Measurements from ENCODE around the gene TNFRSF1B. TPM values are rescaled to one million over a fixed set of nuclear protein-coding genes. Genes with fewer than 3 reads are reported as not detected.

Gene TNFRSF1B
- total and polyA plus RNA-seq, 4 donors, result 15.4 to 246 (median 65.5) TPM

GRCh38 chr1:12245116-12245515 is 78.3 kb downstream of the TNFRSF1B start:
- TF ChIP-seq, protein P1, sequence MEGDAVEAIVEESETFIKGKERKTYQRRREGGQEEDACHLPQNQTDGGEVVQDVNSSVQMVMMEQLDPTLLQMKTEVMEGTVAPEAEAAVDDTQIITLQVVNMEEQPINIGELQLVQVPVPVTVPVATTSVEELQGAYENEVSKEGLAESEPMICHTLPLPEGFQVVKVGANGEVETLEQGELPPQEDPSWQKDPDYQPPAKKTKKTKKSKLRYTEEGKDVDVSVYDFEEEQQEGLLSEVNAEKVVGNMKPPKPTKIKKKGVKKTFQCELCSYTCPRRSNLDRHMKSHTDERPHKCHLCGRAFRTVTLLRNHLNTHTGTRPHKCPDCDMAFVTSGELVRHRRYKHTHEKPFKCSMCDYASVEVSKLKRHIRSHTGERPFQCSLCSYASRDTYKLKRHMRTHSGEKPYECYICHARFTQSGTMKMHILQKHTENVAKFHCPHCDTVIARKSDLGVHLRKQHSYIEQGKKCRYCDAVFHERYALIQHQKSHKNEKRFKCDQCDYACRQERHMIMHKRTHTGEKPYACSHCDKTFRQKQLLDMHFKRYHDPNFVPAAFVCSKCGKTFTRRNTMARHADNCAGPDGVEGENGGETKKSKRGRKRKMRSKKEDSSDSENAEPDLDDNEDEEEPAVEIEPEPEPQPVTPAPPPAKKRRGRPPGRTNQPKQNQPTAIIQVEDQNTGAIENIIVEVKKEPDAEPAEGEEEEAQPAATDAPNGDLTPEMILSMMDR (IDR thresholded peaks at IDR 0.05; ENCODE audit: control extremely low read depth, extremely low read depth), result no peak
- H3K36me3 ChIP-seq (ENCODE audit: control insufficient read depth in 4 of 4, insufficient read depth in 4 of 4, low read length in 4 of 4), result peaks cover 19 to 41% (median 24%) of the 10 kb centered on the region in 4 donors
- no peak overlapping the region for H3K4me3 ChIP-seq
- H3K9me3 ChIP-seq (ENCODE audit: control insufficient read depth in 4 of 4, insufficient read depth in 3 of 4, low read length in 3 of 4), result no peaks in the 10 kb centered on the region
- DNase-seq, result no peak
- no peak overlapping the region for H3K9ac ChIP-seq (ENCODE audit: insufficient read depth in 1 of 2, low read length in 2 of 2)
- ATAC-seq (ENCODE audit: insufficient read depth, low FRiP score), result no peak
- WGBS, 2 donors, result 83 to 89% methylated on average over 3 of the region's 3 CpGs
- H3K27ac ChIP-seq (ENCODE audit: low read depth in 1 of 2, low read length in 1 of 2), result no peak overlapping the region
- H3K4me1 ChIP-seq (ENCODE audit: control insufficient read depth in 5 of 5, insufficient read depth in 5 of 5, low read length in 5 of 5), result peaks cover 0 to 1% (median 0%) of the 10 kb centered on the region in 5 donors
- H3K27me3 ChIP-seq (ENCODE audit: control insufficient read depth in 3 of 3, insufficient read depth in 3 of 3, low read length in 2 of 3), result no peaks in the 10 kb centered on the region

DNA sequence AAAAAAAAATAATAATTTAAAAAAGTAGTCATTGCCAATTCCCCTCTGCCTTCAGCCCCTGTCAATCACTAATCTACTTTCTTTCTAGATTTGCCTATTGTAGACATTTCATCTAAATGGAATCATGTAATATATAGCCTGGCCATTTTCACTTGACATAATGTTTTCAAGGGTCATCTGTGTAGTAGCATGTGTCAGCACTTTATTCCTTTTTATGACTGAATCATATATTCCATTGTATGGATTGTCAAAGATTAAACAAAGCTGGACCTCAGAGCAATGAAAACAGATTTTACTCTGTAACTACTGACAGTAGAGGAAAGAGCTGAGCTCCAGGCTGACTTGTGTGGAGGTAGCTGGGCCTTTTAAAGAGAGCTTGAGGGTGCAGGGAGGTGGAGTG is 78.9 kb downstream of the TNFRSF1B start:
- TF ChIP-seq, protein P1 (IDR thresholded peaks at IDR 0.05; ENCODE audit: control extremely low read depth, extremely low read depth), result no peak
- Histone ChIP-seq H3K9me3 (ENCODE audit: control insufficient read depth in 4 of 4, insufficient read depth in 3 of 4, low read length in 3 of 4) (no peaks in the 10 kb centered on the region), H3K36me3 (ENCODE audit: control insufficient read depth in 4 of 4, insufficient read depth in 4 of 4, low read length in 4 of 4) (peaks cover 19 to 45% (median 27%) of the 10 kb centered on the region in 4 donors), H3K4me1 (ENCODE audit: control insufficient read depth in 5 of 5, insufficient read depth in 5 of 5, low read length in 5 of 5) (peaks cover 0 to 1% (median 0%) of the 10 kb centered on the region in 5 donors), H3K9ac (ENCODE audit: insufficient read depth in 1 of 2, low read length in 2 of 2) (no peak overlapping the region), H3K4me3 (no peak overlapping the region), H3K27me3 (ENCODE audit: control insufficient read depth in 3 of 3, insufficient read depth in 3 of 3, low read length in 2 of 3) (no peaks in the 10 kb centered on the region), H3K27ac (ENCODE audit: low read depth in 1 of 2, low read length in 1 of 2) (no peak overlapping the region)
- DNase-seq (no peak), ATAC-seq (ENCODE audit: insufficient read depth, low FRiP score) (no peak)

GRCh38 chr1:12246584-12246983 is 79.8 kb downstream of the TNFRSF1B start:
- H3K9ac ChIP-seq (ENCODE audit: insufficient read depth in 1 of 2, low read length in 2 of 2), result no peak overlapping the region
- no peak overlapping the region for H3K4me3 ChIP-seq
- no peaks in the 10 kb centered on the region for H3K9me3 ChIP-seq (ENCODE audit: control insufficient read depth in 4 of 4, insufficient read depth in 3 of 4, low read length in 3 of 4)
- DNase-seq (no peak), ATAC-seq (ENCODE audit: insufficient read depth, low FRiP score) (no peak)
- no peak overlapping the region for H3K27ac ChIP-seq (ENCODE audit: low read depth in 1 of 2, low read length in 1 of 2)
- H3K36me3 ChIP-seq (ENCODE audit: control insufficient read depth in 4 of 4, insufficient read depth in 4 of 4, low read length in 4 of 4), result peaks cover 19 to 47% (median 33%) of the 10 kb centered on the region in 4 donors
- peaks cover 0 to 1% (median 0%) of the 10 kb centered on the region in 5 donors for H3K4me1 ChIP-seq (ENCODE audit: control insufficient read depth in 5 of 5, insufficient read depth in 5 of 5, low read length in 5 of 5)
- TF ChIP-seq, protein P1 (IDR thresholded peaks at IDR 0.05; ENCODE audit: control extremely low read depth, extremely low read depth), result no peak
- 76 to 83% methylated on average over 6 of the region's 6 CpGs for WGBS, 2 donors
- H3K27me3 ChIP-seq (ENCODE audit: control insufficient read depth in 3 of 3, insufficient read depth in 3 of 3, low read length in 2 of 3), result no peaks in the 10 kb centered on the region

DNA sequence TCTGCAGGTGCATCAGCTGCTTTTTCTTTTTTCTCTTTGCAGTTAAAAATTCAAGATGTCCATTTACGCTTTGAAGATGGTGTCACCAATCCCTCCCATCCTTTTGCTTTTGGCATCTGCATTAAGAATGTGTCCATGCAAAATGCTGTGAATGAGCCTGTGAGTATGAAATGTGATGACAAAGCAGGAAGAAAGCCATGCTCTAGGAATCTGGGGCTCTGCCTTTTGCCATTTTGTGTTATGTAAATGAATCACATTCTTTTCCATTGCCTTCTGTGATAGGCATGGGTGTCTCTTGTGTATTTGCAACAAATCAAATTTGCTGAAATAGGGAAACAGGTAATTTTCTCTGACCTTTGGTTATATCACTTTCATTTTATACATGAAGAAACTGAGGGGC is 82.4 kb downstream of the TNFRSF1B start:
- Histone ChIP-seq H3K9ac (ENCODE audit: insufficient read depth in 1 of 2, low read length in 2 of 2) (no peak overlapping the region), H3K27ac (ENCODE audit: low read depth in 1 of 2, low read length in 1 of 2) (no peak overlapping the region), H3K36me3 (ENCODE audit: control insufficient read depth in 4 of 4, insufficient read depth in 4 of 4, low read length in 4 of 4) (peaks cover 19 to 49% (median 38%) of the 10 kb centered on the region in 4 donors), H3K27me3 (ENCODE audit: control insufficient read depth in 3 of 3, insufficient read depth in 3 of 3, low read length in 2 of 3) (no peaks in the 10 kb centered on the region), H3K4me1 (ENCODE audit: control insufficient read depth in 5 of 5, insufficient read depth in 5 of 5, low read length in 5 of 5) (peaks cover 0 to 1% (median 0%) of the 10 kb centered on the region in 5 donors), H3K4me3 (no peak overlapping the region), H3K9me3 (ENCODE audit: control insufficient read depth in 4 of 4, insufficient read depth in 3 of 4, low read length in 3 of 4) (no peaks in the 10 kb centered on the region)
- TF ChIP-seq, protein P1 (IDR thresholded peaks at IDR 0.05; ENCODE audit: control extremely low read depth, extremely low read depth), result no peak
- WGBS, 2 donors, result 93 to 99% methylated on average over 1 of the region's 1 CpG
- ATAC-seq (ENCODE audit: insufficient read depth, low FRiP score) (no peak), DNase-seq (no peak)
